ENCODE data around the gene ATG7. TPM values are rescaled to one million over a fixed set of nuclear protein-coding genes. Genes with fewer than 3 reads are reported as not detected.

ATG7 gene
- total and polyA plus RNA-seq, 4 donors = 7.4 to 53.8 (median 15.6) TPM

DNA sequence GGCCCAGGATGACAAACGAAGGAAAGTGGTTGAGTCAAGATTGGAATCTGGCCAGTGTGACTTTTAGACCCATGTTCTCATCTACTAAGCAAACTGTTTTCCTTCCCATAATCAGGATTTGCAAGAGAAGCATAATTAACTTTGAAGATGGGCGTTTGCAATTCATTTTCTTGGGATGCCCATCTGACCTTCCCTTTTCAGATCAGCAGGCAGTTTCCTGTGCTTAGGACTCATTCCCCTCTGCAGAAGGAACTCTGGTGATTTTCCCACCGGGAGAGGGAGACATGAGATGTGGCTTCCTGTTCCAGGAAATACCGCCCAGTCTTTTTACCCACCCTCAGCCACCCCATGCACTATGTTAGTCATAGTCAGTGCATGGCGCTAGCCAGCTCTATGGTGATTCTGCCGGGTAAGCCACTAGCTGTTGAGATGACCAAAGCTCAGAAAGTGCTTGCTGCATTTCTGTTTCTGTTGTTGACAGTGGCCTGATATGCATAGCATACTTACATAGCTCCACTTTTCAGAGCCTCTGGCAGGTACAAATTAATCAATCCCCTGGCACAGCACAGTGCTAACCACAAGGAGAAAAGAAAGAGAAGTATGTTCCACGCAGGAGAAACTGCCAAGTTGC lies 242.1 kb downstream of the ATG7 start:
- H3K4me1 ChIP-seq (ENCODE audit: control insufficient read depth in 4 of 4, insufficient read depth in 4 of 4, low read length in 3 of 4) = peaks cover 0 to 3% (median 0%) of the 10 kb centered on the region in 4 donors
- H3K9me3 ChIP-seq (ENCODE audit: control insufficient read depth in 4 of 4, low read length in 3 of 4) = no peaks in the 10 kb centered on the region
- no peaks in the 10 kb centered on the region for H3K27me3 ChIP-seq (ENCODE audit: control insufficient read depth in 4 of 4, insufficient read depth in 4 of 4, low read length in 3 of 4)
- TF ChIP-seq GABPA (IDR thresholded peaks at IDR 0.05 in 1 of 2, conservative IDR thresholded peaks at IDR 0.05 in 1 of 2) (no peak), NR2F2 (IDR thresholded peaks at IDR 0.05) (peak; percentile 87), TAF1 (conservative IDR thresholded peaks at IDR 0.05) (no peak), RAD21 (IDR thresholded peaks at IDR 0.05) (peak in 1 of 2 donors; percentile 37), HNF4G (IDR thresholded peaks at IDR 0.05) (no peak)
- TF ChIP-seq, protein P1, sequence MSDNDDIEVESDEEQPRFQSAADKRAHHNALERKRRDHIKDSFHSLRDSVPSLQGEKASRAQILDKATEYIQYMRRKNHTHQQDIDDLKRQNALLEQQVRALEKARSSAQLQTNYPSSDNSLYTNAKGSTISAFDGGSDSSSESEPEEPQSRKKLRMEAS (IDR thresholded peaks at IDR 0.05) = no peak
- no peak overlapping the region for H3K9ac ChIP-seq (ENCODE audit: low read depth in 1 of 2, low read length in 2 of 2)
- H3K27ac ChIP-seq (ENCODE audit: low read depth in 1 of 2, low read length in 2 of 2) = peak overlapping the region in 1 of 2 donors; percentile 31
- no peaks in the 10 kb centered on the region for H3K36me3 ChIP-seq (ENCODE audit: control insufficient read depth in 4 of 4, insufficient read depth in 3 of 4, low read depth in 1 of 4, low read length in 3 of 4)
- no peak for DNase-seq (ENCODE audit: low spot score)
- H3K4me3 ChIP-seq (ENCODE audit: low read depth in 1 of 3, low read length in 3 of 3) = no peak overlapping the region
- WGBS = 55% methylated on average over 7 of the region's 7 CpGs

DNA sequence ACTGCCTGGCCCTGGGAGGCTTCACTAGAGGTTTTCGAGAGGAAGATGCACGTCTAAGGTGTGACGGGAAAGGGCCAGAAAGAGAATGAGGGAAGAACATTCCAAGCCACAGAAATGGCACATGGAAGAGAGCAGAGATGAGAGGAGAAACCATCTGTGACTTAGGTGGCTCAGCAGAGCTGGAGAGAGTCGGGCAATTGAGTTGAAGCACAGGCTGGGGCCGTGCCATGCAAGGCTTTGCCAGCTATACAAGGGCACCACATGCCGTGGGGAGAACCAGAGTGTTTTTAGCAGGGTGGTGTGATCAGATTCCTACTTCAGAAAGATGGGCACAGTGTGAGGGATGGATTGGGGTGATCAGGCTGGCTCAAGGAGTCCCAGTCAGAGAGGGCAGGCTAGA lies 245.4 kb downstream of the ATG7 start:
- no peak for DNase-seq (ENCODE audit: low spot score)
- Histone ChIP-seq H3K4me1 (ENCODE audit: control insufficient read depth in 4 of 4, insufficient read depth in 4 of 4, low read length in 3 of 4) (no peaks in the 10 kb centered on the region), H3K27ac (ENCODE audit: low read depth in 1 of 2, low read length in 2 of 2) (no peak overlapping the region), H3K9ac (ENCODE audit: low read depth in 1 of 2, low read length in 2 of 2) (no peak overlapping the region), H3K4me3 (ENCODE audit: low read depth in 1 of 3, low read length in 3 of 3) (no peak overlapping the region), H3K27me3 (ENCODE audit: control insufficient read depth in 4 of 4, insufficient read depth in 4 of 4, low read length in 3 of 4) (no peaks in the 10 kb centered on the region), H3K36me3 (ENCODE audit: control insufficient read depth in 4 of 4, insufficient read depth in 3 of 4, low read depth in 1 of 4, low read length in 3 of 4) (no peaks in the 10 kb centered on the region), H3K9me3 (ENCODE audit: control insufficient read depth in 4 of 4, low read length in 3 of 4) (no peaks in the 10 kb centered on the region)
- TF ChIP-seq YY1 (IDR thresholded peaks at IDR 0.05) (no peak), EGR1 (IDR thresholded peaks at IDR 0.05; ENCODE audit: low read depth in 2 of 2) (no peak), NR2F2 (IDR thresholded peaks at IDR 0.05) (no peak), FOXA2 (IDR thresholded peaks at IDR 0.05) (no peak), TAF1 (conservative IDR thresholded peaks at IDR 0.05) (no peak), FOXA1 (IDR thresholded peaks at IDR 0.05) (no peak), HNF4A (conservative IDR thresholded peaks at IDR 0.05) (no peak), GABPA (IDR thresholded peaks at IDR 0.05 in 1 of 2, conservative IDR thresholded peaks at IDR 0.05 in 1 of 2) (no peak), SP1 (IDR thresholded peaks at IDR 0.05) (no peak), HNF4G (IDR thresholded peaks at IDR 0.05) (no peak), RXRA (IDR thresholded peaks at IDR 0.05) (no peak)
- TF ChIP-seq, protein P2, sequence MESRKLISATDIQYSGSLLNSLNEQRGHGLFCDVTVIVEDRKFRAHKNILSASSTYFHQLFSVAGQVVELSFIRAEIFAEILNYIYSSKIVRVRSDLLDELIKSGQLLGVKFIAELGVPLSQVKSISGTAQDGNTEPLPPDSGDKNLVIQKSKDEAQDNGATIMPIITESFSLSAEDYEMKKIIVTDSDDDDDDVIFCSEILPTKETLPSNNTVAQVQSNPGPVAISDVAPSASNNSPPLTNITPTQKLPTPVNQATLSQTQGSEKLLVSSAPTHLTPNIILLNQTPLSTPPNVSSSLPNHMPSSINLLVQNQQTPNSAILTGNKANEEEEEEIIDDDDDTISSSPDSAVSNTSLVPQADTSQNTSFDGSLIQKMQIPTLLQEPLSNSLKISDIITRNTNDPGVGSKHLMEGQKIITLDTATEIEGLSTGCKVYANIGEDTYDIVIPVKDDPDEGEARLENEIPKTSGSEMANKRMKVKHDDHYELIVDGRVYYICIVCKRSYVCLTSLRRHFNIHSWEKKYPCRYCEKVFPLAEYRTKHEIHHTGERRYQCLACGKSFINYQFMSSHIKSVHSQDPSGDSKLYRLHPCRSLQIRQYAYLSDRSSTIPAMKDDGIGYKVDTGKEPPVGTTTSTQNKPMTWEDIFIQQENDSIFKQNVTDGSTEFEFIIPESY (IDR thresholded peaks at IDR 0.05) = no peak
- TF ChIP-seq, protein P1 (IDR thresholded peaks at IDR 0.05) = no peak
- TF ChIP-seq, protein P3, sequence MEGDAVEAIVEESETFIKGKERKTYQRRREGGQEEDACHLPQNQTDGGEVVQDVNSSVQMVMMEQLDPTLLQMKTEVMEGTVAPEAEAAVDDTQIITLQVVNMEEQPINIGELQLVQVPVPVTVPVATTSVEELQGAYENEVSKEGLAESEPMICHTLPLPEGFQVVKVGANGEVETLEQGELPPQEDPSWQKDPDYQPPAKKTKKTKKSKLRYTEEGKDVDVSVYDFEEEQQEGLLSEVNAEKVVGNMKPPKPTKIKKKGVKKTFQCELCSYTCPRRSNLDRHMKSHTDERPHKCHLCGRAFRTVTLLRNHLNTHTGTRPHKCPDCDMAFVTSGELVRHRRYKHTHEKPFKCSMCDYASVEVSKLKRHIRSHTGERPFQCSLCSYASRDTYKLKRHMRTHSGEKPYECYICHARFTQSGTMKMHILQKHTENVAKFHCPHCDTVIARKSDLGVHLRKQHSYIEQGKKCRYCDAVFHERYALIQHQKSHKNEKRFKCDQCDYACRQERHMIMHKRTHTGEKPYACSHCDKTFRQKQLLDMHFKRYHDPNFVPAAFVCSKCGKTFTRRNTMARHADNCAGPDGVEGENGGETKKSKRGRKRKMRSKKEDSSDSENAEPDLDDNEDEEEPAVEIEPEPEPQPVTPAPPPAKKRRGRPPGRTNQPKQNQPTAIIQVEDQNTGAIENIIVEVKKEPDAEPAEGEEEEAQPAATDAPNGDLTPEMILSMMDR (IDR thresholded peaks at IDR 0.05; ENCODE audit: low read depth, low read length, missing input control) = no peak
- 98% methylated on average over 6 of the region's 6 CpGs for WGBS
